ENCODE measurements around the gene ZNF655. TPM values are rescaled to one million over a fixed set of nuclear protein-coding genes. Genes with fewer than 3 reads are reported as not detected.

Gene ZNF655, protein sequence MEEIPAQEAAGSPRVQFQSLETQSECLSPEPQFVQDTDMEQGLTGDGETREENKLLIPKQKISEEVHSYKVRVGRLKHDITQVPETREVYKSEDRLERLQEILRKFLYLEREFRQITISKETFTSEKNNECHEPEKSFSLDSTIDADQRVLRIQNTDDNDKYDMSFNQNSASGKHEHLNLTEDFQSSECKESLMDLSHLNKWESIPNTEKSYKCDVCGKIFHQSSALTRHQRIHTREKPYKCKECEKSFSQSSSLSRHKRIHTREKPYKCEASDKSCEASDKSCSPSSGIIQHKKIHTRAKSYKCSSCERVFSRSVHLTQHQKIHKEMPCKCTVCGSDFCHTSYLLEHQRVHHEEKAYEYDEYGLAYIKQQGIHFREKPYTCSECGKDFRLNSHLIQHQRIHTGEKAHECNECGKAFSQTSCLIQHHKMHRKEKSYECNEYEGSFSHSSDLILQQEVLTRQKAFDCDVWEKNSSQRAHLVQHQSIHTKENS
- total RNA-seq (2014; rRNA removed; shearing (Covaris generic)) (55.8 and 61.3 TPM in 2 replicates), polyA plus RNA-seq (2016; fragmentation: Nextera tagmentation; extraction: Ambion mirVana) (20.6 and 21.7 TPM in 2 replicates)
- long read RNA-seq, transcript ZNF655-203 (3 exons, 1,370 nt) = major isoform, 5 of 10 reads
- long read RNA-seq, partial matches to known transcripts = 1 of 10 reads
- long read RNA-seq, other reads (novel, unspliced or antisense) = 0 of 10 reads

DNA sequence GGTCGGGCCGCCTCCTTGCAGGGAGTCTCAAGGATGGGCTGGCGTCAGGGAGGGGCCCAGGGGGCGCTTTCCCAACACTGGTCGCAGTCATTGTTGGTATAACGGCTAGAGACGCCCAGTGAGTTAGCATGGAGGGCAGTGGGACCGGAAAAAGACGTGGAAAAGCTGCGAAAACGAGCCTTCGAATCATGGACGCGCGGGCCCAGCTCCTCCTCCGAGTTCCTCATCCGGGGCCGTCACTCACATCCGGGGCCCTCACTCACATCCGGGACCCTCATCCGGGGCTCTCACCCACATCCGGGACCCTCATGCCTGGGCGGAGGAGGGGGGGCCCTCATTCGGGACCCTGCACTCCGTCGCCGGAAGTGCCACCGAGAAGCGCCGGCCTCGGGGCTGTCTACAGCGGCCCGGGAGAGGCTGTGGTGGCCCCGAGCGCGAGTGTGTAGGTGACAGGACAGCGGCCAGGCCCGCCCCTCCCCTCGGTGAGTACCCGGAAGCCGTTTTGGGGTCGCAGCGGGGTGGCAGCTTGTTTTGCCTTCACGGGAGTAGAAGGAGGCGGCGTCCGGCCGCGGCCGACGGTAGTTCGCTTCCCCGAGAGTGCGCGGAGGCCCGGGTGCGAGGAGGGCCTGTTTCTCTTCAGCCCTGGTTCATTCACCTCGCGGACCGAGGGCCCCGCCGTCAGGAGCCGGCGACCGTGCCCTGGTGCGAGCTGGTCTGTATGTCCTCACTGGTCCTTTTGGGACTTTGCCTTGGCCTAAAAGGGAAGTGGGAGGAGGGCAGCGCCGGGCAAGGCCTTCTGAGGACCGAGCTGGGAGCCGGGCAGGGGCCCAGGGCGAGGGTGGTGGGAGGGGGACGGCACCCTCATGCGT, at the start of gene ZNF655:
TSS of gene ZNF655 (plus strand) at position 337 of the 869 bp plus-strand sequence. CDS start 1,918 bp downstream, outside the sequence.
- H3K4me2 ChIP-seq = peak within 1 kb of the TSS; percentile 98
- peak within 1 kb of the TSS; percentile 97 for H3K27ac ChIP-seq (ENCODE audit: low read depth)
- no peaks in the 10 kb centered on the region for H3K9me3 Mint-ChIP-seq
- peaks cover 20% of the 10 kb centered on the region for H3K36me3 ChIP-seq (ENCODE audit: insufficient read depth)
- peaks cover 7% of the 10 kb centered on the region for H3K4me1 ChIP-seq (ENCODE audit: insufficient read depth)
- H3K27ac Mint-ChIP-seq = peak within 1 kb of the TSS; percentile 92
- ATAC-seq (peak; percentile 97), DNase-seq (ENCODE audit: low spot score) (peak; percentile 98)
- peaks cover 29% of the 10 kb centered on the region for H3F3A ChIP-seq (replicated peaks; ENCODE audit: low read depth)
- peaks cover 49% of the 10 kb centered on the region for H3K79me2 ChIP-seq (replicated peaks; ENCODE audit: insufficient read depth)
- H3K4me1 Mint-ChIP-seq = peaks cover 4% of the 10 kb centered on the region
- no peaks in the 10 kb centered on the region for H3K9me2 ChIP-seq (ENCODE audit: insufficient read depth)
- H4K20me1 ChIP-seq (replicated peaks; ENCODE audit: insufficient read depth) = peaks cover 19% of the 10 kb centered on the region
- H2AFZ ChIP-seq = peak within 1 kb of the TSS; percentile 98
- peak within 1 kb of the TSS; percentile 99 for H3K4me3 ChIP-seq
- H3K27me3 ChIP-seq (ENCODE audit: insufficient read depth) = no peaks in the 10 kb centered on the region
- H3K36me3 Mint-ChIP-seq (ENCODE audit: low read depth) = peaks cover 37% of the 10 kb centered on the region
- peaks cover 11% of the 10 kb centered on the region for H3K27me3 Mint-ChIP-seq (ENCODE audit: insufficient read depth, low read depth, poor library complexity)
- H3K4me3 Mint-ChIP-seq = peak within 1 kb of the TSS; percentile 98
- TF ChIP-seq, protein P1, sequence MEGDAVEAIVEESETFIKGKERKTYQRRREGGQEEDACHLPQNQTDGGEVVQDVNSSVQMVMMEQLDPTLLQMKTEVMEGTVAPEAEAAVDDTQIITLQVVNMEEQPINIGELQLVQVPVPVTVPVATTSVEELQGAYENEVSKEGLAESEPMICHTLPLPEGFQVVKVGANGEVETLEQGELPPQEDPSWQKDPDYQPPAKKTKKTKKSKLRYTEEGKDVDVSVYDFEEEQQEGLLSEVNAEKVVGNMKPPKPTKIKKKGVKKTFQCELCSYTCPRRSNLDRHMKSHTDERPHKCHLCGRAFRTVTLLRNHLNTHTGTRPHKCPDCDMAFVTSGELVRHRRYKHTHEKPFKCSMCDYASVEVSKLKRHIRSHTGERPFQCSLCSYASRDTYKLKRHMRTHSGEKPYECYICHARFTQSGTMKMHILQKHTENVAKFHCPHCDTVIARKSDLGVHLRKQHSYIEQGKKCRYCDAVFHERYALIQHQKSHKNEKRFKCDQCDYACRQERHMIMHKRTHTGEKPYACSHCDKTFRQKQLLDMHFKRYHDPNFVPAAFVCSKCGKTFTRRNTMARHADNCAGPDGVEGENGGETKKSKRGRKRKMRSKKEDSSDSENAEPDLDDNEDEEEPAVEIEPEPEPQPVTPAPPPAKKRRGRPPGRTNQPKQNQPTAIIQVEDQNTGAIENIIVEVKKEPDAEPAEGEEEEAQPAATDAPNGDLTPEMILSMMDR (conservative IDR thresholded peaks at IDR 0.05; ENCODE audit: low read depth in 2 of 2) = no peak
- TF ChIP-seq JUNB (IDR thresholded peaks at IDR 0.05; ENCODE audit: unreplicated experiment) (no peak), CREB1 (CRISPR knock-in tag; IDR thresholded peaks at IDR 0.05; ENCODE audit: low read depth) (peak; percentile 67), ZNF331 (CRISPR knock-in tag; IDR thresholded peaks at IDR 0.05; ENCODE audit: low read depth) (no peak), POLR2AphosphoS5 (IDR thresholded peaks at IDR 0.05; ENCODE audit: low read depth) (peak; percentile 86), EZH2phosphoT487 (IDR thresholded peaks at IDR 0.05; ENCODE audit: unreplicated experiment) (no peak), NANOG (IDR thresholded peaks at IDR 0.05; ENCODE audit: borderline replicate concordance) (no peak), EZH2 (IDR thresholded peaks at IDR 0.05; ENCODE audit: low read depth, unreplicated experiment) (no peak), ZNF114 (CRISPR knock-in tag; IDR thresholded peaks at IDR 0.05) (no peak), STAT1 (IDR thresholded peaks at IDR 0.05; ENCODE audit: unreplicated experiment) (no peak)
- TF ChIP-seq, protein P2, sequence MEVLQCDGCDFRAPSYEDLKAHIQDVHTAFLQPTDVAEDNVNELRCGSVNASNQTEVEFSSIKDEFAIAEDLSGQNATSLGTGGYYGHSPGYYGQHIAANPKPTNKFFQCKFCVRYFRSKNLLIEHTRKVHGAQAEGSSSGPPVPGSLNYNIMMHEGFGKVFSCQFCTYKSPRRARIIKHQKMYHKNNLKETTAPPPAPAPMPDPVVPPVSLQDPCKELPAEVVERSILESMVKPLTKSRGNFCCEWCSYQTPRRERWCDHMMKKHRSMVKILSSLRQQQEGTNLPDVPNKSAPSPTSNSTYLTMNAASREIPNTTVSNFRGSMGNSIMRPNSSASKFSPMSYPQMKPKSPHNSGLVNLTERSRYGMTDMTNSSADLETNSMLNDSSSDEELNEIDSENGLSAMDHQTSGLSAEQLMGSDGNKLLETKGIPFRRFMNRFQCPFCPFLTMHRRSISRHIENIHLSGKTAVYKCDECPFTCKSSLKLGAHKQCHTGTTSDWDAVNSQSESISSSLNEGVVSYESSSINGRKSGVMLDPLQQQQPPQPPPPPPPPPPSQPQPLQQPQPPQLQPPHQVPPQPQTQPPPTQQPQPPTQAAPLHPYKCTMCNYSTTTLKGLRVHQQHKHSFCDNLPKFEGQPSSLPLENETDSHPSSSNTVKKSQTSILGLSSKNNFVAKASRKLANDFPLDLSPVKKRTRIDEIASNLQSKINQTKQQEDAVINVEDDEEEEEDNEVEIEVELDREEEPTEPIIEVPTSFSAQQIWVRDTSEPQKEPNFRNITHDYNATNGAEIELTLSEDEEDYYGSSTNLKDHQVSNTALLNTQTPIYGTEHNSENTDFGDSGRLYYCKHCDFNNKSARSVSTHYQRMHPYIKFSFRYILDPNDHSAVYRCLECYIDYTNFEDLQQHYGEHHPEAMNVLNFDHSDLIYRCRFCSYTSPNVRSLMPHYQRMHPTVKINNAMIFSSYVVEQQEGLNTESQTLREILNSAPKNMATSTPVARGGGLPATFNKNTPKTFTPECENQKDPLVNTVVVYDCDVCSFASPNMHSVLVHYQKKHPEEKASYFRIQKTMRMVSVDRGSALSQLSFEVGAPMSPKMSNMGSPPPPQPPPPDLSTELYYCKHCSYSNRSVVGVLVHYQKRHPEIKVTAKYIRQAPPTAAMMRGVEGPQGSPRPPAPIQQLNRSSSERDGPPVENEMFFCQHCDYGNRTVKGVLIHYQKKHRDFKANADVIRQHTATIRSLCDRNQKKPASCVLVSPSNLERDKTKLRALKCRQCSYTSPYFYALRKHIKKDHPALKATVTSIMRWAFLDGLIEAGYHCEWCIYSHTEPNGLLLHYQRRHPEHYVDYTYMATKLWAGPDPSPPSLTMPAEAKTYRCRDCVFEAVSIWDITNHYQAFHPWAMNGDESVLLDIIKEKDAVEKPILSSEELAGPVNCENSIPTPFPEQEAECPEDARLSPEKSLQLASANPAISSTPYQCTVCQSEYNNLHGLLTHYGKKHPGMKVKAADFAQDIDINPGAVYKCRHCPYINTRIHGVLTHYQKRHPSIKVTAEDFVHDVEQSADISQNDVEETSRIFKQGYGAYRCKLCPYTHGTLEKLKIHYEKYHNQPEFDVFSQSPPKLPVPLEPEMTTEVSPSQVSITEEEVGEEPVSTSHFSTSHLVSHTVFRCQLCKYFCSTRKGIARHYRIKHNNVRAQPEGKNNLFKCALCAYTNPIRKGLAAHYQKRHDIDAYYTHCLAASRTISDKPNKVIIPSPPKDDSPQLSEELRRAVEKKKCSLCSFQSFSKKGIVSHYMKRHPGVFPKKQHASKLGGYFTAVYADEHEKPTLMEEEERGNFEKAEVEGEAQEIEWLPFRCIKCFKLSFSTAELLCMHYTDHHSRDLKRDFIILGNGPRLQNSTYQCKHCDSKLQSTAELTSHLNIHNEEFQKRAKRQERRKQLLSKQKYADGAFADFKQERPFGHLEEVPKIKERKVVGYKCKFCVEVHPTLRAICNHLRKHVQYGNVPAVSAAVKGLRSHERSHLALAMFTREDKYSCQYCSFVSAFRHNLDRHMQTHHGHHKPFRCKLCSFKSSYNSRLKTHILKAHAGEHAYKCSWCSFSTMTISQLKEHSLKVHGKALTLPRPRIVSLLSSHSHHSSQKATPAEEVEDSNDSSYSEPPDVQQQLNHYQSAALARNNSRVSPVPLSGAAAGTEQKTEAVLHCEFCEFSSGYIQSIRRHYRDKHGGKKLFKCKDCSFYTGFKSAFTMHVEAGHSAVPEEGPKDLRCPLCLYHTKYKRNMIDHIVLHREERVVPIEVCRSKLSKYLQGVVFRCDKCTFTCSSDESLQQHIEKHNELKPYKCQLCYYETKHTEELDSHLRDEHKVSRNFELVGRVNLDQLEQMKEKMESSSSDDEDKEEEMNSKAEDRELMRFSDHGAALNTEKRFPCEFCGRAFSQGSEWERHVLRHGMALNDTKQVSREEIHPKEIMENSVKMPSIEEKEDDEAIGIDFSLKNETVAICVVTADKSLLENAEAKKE (CRISPR knock-in tag; IDR thresholded peaks at IDR 0.05) = no peak
- TF ChIP-seq, protein P3, sequence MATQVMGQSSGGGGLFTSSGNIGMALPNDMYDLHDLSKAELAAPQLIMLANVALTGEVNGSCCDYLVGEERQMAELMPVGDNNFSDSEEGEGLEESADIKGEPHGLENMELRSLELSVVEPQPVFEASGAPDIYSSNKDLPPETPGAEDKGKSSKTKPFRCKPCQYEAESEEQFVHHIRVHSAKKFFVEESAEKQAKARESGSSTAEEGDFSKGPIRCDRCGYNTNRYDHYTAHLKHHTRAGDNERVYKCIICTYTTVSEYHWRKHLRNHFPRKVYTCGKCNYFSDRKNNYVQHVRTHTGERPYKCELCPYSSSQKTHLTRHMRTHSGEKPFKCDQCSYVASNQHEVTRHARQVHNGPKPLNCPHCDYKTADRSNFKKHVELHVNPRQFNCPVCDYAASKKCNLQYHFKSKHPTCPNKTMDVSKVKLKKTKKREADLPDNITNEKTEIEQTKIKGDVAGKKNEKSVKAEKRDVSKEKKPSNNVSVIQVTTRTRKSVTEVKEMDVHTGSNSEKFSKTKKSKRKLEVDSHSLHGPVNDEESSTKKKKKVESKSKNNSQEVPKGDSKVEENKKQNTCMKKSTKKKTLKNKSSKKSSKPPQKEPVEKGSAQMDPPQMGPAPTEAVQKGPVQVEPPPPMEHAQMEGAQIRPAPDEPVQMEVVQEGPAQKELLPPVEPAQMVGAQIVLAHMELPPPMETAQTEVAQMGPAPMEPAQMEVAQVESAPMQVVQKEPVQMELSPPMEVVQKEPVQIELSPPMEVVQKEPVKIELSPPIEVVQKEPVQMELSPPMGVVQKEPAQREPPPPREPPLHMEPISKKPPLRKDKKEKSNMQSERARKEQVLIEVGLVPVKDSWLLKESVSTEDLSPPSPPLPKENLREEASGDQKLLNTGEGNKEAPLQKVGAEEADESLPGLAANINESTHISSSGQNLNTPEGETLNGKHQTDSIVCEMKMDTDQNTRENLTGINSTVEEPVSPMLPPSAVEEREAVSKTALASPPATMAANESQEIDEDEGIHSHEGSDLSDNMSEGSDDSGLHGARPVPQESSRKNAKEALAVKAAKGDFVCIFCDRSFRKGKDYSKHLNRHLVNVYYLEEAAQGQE (IDR thresholded peaks at IDR 0.05; ENCODE audit: unreplicated experiment) = no peak

Measured in GM23338 (cell line).